ENCODE results near the gene TLE5.
"Not testable (repeated sequence)": the region's sequence is repeated elsewhere in the genome, so short reads cannot be mapped to it uniquely, and the experiment has no call there.

Gene TLE5

DNA sequence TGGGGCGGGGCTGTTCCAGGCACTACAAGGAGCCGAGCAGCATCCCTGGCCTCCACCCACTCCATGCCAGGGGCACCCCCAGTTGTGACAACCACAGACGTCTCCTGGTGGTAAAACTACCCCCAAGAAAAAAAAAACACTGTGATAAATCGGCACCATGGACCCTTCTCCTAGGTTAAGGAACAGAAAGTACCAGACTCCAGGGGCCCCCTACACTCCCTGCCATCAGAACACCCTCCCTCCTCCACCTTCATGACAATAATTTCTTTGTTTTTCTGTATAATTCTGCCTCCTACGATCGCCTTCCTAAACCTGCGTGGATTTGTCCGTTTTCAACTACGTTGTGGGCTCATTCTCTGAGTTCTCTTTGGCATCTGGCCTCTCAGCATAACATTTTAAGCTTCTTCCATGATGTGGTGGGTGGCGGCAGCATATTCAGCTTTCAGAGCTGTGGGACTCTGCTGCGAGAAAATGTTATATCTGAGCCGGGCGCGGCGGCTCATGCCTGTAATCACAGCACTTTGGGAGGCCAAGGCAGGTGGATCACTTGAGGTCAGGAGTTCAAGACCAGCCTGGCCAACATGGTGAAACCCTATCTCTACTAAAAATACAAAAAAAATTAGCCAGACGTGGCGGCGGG, 41.9 kb downstream of the TLE5 start:
- no peak for DNase-seq

DNA sequence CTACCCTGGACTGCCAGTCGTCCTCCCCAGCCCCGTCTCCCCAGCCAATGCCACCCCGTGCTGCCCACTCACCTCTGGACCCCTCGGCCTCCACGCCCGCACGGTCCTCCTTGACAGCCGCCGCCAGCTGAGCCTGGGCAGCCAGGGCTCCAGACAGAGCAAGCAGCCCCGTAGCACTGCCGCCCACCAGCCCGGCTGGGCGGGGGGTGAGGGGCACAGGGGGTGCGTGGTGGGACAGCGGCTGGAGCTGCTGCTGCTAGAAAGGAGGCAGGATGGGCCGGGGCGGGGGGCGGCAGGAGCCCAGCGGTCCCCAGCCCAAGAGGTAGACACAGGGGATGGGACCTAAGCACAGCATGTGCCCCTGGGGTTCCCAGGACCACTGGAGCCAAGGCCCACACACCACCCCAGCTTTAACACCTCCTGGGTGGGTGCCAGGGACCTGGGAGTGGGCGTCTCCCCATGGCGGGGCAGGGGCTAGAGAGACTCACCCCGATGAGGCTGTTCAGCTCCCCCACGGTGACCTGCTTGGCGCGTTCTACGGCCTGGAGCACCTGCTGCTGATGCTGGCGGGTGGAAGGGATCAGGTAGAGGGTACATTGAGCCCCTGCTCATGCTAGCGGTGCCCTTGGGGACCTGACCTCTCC, 43.0 kb downstream of the TLE5 start:
- no peak for DNase-seq

DNA sequence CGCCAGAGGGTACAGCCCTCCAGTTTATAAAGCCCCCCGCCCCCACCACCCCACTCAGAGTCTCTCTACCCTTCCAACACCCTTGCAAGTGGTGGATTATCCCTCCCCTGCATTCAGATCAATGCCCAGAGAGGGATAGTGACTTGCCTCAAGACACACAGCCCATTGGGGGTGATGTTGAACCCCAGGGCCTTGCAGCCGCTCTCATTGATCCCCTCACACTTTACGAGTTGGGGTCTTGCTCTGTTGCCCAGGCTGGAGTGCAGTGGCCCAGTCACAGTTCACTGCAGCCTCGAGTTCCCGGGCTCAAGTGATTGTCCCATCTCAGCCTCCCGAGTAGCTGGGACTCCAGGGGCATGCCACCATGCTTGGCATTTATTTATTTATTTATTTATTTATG, 44.4 kb downstream of the TLE5 start:
- no peak for DNase-seq

DNA sequence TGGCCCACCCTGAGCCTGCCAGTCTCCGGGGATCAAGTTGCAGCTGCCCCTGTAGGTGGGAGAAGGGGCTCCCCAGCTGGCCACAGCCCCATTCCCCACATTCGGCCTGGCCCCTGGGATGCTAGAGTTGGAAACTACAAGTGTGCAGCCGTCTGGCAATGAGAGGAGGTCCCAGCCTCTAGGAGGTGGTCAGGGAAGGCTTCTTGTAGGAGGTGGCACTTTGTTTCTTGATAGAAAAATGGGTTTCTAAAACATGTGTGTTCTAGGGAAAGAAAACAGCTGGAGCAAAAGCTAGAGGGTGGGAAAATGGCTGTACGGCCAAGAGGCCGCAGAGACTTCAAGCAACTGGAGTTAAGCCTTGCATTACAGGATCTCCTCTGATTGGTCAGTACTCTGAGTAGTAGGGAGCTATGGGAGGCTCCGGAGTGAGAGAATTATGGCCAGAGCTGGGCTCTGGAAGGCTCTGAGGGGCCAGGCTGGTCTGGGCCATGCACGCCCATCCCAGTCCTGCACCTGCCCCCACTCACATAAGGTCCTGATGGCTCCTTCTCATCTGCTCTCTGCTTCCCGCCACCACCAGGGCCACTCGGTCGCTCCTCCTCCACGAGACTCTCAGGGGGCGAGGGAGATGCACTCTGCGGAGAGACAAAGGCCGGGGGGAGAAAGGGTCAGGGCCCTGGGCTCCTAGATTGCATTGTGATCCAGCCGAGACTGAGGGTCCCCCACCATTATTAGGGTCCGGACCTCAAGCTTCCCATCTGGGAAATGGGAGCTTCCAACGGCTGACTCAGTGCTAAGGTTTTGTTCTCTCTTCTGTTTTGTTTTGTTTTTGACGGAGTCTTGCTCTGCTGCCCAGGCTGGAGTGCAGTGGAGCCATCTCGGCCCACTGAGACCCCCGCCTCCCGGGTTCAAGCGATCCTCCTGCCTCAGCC, 46.9 kb downstream of the TLE5 start:
- no peak for DNase-seq

DNA sequence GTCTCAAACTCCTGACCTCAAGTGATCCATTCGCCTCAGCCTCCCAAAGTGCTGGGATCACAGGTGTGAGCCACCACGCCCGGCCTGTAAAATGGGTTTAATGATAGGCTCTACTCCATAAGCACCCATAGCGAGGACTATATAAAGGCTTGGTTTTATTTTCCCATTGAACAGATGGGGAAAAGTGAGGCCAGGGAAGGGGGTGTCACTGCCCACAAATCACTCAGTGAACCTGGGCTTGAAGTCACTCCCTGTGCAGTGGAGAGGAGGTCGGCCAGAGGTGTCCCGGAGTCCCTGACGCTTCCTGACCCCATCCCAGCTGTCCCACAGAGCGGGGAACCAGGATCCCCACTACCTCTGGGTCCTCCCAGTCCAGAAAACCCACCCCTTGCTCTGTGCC, 48.2 kb downstream of the TLE5 start:
- DNase-seq, result no peak

DNA sequence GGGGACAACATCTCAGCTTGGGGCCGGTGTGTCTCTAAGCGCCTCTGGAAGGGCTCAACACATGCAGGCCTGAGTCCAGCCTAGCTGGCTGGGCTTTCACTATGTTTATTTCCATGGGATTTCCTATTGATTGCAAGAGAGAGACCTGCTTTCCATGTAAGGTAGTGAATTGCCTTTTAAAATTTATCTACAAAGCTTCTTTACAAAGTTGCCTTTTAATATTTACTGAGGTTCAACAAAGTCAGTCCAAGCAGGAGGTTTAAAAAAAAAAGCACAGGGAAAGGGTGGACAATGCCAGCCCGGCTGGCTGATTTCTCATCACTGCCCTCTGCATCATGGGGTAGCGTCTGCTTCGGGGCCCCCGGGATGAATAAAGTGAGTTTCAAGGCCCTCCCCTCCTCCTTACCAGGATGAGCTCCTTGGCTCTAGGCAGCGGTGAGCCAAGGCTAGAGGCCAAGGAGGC, 49.0 kb downstream of the TLE5 start:
- no peak for DNase-seq

DNA sequence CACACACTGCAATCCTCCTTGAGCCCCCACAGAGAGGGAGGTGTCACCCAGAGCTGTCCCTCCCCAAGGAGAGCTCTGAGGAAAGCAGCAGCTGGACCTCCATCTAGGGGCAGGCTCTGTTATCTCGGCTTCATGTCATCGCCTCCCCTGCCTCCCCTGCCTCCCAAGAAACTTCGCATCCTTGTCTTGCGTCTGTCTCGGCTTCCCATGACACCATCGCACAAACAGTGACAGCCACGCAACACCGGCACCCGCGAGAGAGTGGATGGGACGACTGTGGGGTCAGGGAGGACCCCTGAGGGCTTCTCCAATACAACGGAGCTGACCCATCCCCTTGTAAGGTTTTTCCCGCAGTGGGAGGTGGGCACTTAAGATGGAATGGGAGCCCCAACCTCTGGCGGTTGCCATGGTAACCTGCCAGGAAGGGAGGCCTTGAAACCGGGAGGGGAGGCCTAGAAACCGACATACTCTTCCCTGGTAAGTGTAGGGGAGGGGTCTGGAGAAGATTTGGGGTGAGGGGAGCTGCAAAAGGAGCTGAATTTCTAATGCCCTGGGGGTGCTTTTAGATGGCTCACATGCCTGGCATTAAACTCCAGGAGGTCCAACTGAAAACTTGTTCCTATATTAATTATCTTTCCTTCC, 49.6 kb downstream of the TLE5 start:
- DNase-seq, result no peak

DNA sequence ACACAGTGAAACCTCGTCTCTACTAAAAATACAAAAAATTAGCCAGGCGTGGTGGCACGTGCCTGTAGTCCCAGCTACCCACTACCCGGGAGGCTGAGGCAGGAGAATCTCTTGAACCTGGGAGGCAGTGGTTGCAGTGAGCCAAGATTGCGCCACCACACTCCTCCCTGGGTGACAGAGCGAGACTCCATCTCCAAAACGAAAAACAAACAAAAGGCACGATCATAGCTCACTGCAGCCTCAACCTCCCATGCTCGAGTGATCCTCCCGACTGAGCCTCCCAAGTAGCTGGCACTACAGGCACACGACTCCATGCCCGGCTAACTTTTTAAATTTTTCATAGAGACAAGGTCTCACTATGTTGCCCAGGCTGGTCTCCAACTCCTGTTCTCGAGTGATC, 50.2 kb downstream of the TLE5 start:
- DNase-seq, result not testable (repeated sequence)

DNA sequence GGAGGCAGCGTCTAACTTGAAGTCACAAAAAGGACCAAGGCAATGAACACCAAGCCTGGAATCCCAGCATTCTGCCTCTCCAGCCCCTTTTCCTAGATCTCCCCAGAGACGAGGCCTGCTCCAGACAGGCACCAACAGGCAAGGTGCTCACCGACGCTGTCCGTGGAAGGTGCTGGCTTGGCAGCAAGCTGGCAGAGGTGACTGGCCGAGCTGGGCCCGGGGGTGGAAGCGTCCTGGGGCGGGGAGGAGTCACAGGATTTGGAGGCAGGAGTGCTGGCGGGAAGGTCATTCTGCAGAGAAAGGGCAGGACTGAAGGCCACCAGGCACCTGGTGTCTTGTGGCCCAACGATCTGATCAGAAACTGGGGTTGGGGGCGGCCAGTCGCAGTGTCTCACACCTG, 51.4 kb downstream of the TLE5 start:
- DNase-seq, result no peak

DNA sequence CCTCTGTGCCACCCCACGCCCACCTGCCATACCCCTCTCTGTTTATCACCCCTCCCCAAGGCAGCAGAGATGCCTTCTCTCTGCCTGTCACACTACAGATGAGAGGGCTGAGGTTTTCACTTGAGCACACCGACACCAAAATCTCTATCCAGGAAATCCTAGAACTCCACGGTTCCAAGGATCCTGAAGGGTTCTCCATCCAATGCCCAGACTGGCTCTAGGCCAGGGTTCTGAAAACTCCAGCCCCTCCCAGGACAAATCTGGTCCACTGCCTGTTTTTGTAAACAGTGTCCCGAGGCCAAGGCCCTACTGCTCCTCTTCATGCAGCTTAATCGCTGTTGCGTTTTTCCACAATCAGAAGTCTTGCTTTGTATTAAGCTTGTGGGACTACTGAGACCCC, 53.3 kb downstream of the TLE5 start:
- DNase-seq, result no peak

DNA sequence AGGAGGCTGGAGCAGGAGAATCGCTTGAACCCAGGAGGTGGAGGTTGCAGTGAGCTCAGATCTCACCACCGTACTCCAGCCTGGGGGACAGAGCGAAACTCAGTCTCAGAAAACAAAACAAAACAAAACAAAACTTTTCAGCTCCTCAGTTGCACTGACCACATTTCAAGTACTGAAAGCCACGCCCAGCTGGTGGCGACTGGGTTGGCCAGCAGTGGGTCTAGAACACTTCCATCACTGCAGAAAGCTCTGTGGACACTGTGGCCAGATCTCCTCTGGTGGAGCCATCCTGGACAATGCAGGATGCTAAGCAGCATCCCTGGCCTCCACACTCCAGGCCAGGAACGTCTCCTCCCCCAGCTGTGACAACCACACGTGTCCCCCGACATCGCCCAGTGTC, 54.3 kb downstream of the TLE5 start:
- DNase-seq, result no peak

DNA sequence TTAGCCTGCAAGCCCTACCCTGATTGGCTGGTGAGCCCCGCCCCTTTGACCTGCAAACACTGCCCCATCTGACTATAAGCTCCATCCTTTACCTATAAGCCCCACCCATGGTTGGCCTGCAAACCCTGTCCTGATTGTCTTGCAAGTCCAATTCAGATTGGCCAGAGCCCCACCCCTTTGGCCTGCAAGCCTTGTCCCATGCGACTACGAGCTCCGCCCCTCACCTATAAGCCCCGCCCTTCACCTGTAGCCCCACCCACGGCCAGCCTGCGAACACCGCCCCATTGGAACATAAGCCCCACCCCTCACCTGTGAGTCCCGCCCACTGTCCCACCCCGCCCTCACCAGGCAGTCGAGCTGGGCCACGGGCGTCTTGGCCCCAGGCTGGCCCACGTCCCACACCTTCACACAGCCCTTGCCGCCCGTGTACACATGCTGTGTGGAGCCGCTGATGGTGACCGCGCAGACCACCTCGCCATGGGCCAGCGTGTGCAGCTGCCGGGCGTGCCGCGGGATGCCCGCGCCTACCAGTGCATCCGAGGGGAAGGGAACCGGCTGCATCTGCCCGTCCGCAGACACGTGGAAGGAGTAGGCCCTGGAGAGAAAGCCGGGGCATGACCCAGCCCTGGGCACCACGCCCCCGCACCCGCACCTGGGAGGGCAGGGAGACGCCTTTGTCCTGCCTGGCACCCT, 56.1 kb downstream of the TLE5 start:
- DNase-seq, result no peak

DNA sequence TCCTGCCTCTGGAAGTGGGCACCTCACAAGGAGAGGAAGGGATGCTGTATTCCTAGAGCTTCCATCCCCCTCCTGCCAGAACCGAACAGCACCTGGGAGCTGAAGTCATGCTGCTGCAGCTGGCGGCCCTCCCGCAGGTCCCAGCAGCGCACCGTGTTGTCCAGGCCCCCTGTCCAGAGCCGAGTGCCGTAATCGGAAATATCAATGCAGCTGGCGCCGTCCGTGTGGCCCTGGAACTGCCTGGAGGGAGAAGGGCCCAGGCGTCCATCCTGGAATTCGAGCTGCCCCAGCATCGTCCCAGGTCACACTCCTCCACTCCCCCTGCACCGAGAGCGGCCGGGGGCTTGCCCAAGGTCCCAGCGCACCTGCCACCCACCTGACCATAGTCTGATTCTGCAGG, 57.0 kb downstream of the TLE5 start:
- no peak for DNase-seq

DNA sequence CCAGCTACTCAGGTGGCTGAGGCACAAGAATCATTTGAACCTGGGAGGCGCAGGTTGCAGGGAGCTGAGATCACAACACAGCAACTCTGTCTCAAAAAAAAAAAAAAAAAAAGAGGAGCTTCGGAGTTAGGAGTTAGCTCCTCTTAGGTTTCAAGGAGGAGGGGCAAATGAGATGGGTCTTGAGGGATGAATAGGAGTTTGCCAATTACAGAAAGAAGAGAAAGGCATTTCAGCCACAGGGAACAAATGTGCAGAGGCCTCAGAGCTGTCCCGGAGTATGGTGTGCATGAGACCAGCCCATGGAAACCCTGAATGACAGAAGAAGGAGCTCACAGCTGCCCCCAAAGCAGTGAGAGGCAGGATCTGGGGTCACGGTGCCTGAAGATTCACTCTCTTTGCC, 57.8 kb downstream of the TLE5 start:
- no peak for DNase-seq

DNA sequence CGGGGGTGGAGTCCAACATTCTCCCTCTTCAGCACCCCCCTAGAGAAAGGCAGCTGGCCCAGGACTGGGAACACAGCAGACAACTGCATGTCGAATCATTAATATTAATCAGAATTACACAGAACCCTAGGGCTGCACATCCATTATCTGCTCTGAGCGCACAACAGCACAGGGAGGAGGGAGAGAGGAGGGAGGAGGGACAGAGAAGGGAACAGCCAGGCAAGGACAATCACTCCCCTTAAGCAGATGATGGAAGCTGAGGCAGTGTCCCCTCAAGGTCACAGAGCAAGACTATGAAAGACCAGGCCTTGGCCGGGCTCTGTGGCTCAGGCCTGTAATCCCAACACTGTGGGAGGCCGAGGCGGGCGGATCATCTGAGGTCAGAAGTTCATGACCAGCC, 59.2 kb downstream of the TLE5 start:
- DNase-seq, result no peak
